GM12865 (cell line): Measurements from ENCODE around the gene PSORS1C2.

Experiments
- DNase-seq: peaks from one replicate; pipeline ENCODE4 v3.0.0; 2010; ENCODE audit warnings: low read depth
- H3K4me3 ChIP-seq: 2 replicates; pipeline ENCODE4 v1.5.1; 2011; ENCODE audit warnings: mild to moderate bottlenecking, low read depth, low read length, control low read depth
- CTCF ChIP-seq: IDR thresholded peaks from 2 replicates; pipeline ENCODE4 v1.5.1; 2011; ENCODE audit warnings: low read length, control low read depth, low read depth, inconsistent platforms; ENCODE audit not compliant: insufficient read depth; ENCODE audit errors: missing control alignments

Gene PSORS1C2

GRCh38 chr6:31110825-31111582, 27.9 kb downstream of the PSORS1C2 start:
- TF ChIP-seq CTCF = no peak
- no peak overlapping the region for H3K4me3 ChIP-seq
- DNase-seq = no peak

GRCh38 chr6:31107052-31107451, 31.8 kb downstream of the PSORS1C2 start:
- DNase-seq = no peak
- H3K4me3 ChIP-seq = no peak overlapping the region
- no peak for TF ChIP-seq CTCF

DNA sequence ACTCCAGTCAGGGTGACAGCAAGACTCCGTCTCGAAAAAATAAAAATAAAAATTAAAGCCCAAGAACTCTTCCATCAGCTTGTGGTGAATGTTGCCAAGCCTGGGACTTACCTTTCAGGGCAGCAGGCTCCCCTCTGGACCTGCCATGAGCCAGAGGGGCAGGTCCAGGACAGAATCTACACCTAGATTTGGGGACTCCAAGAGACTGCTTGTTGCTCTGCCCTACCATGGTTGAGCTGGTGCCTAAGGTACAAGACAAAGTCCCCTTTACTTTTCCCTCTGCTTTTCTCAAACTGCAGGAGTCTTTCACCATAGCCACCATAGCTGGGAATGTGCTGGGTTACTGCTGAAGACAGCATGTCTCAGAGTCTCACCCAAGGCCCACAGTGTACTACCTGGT, 35.7 kb downstream of the PSORS1C2 start:
- H3K4me3 ChIP-seq = no peak overlapping the region
- DNase-seq = no peak
- TF ChIP-seq CTCF = no peak

- TF ChIP-seq CTCF = no peak
- DNase-seq = no peak
- H3K4me3 ChIP-seq = no peak overlapping the region
Measured at GRCh38 chr6:31098449-31098938, 40.4 kb downstream of the PSORS1C2 start.

DNA sequence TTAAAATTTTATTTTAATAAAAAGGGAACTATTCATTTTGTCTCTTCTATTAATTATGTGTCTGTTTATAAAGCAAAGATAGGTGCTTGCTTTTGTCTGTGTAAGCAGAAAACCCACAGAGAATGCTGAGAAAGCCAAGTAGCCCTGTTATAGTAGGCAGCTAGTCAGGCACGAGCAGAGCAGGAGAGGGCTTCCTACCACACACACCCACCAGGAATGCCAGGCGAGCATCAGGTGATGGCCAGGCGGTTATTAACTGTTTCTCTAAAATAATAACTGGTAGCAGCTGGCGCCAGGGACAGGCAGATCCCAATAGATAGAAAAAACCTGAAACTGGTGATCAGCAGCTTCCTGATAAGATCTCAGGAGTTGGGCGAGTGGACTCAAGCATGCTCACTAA, 42.2 kb downstream of the PSORS1C2 start:
- DNase-seq = no peak
- no peak for TF ChIP-seq CTCF

GRCh38 chr6:31096215-31096614, 42.7 kb downstream of the PSORS1C2 start:
- no peak overlapping the region for H3K4me3 ChIP-seq
- no peak for TF ChIP-seq CTCF
- no peak for DNase-seq

More for the DNA sequence above, 42.2 kb downstream of the PSORS1C2 start:
- H3K4me3 ChIP-seq = no peak overlapping the region
